HUDEP-2 (cell line): ENCODE measurements around the gene KLHL33.

Source experiments
- DNase-seq, 76 experiments: peaks; one replicate each; lab custom pipeline; 2025; ENCODE audit not compliant: unreplicated experiment in 76 of 76; lab: John Stamatoyannopoulos, UW

KLHL33 gene

DNA sequence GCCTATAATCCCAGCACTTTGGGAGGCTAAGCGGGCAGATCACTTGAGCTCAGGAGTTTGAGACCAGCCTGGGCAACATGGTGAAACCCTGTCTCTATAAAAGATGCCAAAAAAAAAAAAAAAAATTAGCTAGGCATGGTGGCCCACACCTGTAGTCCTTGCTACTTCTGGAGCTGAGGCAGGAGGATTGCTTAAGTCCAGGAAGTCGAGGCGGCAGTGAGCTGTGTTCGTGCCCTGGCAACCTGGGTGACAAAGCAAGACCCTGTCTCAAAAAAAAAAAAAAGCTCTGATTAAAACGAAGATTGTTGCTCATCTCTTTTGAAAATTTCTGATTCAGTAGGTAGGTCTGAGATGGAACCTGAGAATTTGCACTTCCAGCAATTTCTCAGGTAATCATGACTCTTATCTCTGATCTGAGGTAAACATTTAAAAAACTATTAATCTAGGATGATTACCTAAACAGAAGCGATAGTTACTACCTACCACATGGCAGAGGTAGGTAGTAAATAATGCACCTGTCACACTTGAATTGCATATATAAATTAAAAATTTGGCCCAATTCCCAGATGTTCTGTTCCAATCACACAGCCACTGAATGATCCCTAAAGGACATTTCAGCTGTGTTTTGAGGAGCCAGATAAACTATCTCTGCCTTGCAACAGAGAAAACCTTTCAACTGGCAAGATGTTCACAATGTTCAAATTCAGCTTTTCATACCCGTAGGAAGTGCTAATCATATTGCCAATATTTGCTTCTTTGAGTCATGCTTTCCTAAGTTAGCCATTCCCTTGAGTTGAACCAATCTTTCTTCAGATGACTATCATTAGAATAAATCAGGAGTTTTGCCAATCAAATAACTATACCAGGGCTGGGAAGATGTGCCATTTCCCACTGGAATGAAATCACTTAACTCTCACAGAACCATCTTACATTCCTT is 18.4 kb downstream of the KLHL33 start:
- no peak for DNase-seq

DNA sequence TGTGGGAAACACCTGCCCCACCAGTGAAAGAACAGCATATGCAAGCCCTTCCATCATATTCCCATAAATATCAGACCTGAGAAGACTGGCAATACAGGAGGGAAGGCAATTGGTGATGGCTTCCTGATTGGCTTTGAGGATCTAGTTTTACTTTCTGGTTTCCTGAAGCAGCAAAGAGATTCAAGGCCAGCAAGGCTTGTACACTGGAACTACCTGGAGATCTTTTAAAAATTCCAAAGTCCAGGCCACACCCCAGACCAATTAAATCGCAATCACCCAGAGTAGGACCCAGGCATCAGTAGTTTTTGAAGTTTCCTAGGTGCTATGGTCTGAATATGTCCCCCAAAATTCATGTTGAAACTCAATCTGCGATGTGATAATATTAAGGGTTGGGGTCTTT is 19.7 kb downstream of the KLHL33 start:
- DNase-seq = no peak

DNA sequence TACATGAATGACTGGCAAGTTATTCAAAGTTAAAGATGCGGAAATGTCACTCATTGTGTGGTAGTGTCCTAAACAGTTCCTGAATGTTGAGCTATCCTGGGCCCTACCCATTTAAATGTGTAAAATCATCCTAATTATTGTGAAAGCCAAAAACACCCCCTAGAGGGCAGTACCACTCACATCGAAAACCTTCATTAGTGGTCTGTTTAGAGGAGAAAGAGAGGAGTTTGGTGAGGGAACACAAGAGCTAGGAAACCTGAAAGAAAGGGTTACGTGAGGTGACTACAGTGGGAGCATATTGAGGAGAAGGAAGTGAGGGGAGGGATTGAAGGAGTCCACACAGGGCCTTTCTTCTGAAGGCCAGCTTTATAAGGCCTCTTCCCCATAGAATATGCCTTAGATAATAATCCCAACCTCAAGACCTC is 20.2 kb downstream of the KLHL33 start:
- DNase-seq = peak in 38 of 76 experiments; percentile 2 to 67 (median 32)

DNA sequence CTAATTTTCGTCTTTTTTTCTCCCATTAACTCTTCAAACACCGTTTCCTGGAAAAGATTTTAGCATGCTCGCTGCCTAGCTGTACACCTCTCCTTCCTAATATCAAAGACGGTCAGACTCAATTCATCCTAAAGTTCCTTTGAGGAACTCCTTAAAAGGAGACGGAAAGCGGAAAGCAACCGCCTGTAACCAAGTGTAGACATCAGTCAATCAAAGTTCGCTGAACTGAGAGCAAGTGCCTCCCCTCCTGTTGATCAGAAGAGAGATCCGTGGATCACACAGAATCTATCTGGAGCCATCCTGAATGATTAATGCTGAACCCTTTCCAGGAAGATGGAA is 22.3 kb downstream of the KLHL33 start:
- no peak for DNase-seq

DNA sequence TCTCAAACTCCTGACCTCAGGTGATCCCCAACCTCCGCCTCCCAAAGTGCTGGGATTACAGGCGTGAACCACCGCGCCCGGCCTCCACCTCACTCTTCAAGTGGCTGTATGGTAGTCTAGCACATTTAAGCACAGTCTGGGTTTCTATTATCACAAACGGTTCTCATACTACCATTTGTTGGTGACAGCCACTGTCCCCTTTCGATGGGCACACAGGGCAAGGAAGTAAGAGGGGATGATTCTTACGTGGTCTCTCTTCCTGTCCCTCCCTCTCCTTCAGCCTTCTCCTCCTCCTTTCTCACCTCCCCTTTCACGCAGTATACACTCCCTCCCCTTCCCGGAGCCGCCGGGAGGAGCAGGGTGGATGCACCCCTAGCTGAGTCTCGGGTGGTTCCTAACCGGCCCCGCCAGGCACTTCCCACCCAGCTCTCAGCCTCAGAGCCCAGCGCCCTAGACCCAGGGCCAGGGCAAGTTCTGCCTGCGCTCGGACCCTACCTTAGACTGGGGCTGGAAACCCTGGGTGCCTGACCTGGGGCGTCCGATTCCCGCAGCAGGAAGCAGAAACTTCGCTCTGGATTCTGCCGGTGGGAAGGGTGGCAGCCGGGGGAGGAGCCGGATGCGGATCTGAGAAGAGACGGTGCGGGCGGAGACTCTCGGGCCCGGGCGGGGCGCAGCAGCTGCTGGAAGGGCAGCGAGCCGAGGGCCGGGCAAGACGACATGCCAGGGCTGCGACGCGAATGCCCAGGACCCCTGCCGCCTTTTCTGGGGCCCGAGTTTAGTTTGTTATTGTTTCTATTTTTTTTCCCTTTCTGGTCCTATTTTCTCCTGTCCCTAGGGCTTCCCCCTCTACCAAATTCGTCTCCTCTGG is 22.9 kb downstream of the KLHL33 start, which contains the start of gene TEP1:
TSS of gene TEP1 (minus strand) at position 626 of the 868 bp plus-strand sequence. CDS start 5,062 bp downstream, outside the sequence.
- DNase-seq = peak in 68 of 76 experiments; percentile 8 to 75 (median 52)

DNA sequence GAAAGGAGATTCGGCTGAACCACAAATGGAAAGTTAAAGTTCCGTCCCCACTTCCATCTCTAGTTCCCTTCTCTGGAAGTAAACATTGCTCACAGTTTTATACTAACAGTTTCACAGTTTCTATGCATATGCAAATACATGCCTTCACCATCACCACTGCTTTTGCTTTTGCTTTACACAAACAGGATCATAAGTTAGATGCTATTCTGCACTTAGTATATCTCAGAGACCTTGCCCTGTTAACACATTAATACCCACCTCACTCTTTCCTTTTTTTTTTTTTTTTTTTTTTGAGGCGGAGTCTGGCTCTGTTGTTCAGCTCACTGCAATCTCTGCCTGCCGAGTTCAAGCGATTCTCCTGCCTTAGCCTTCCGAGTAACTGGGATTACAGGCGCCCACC is 23.6 kb downstream of the KLHL33 start:
- no peak for DNase-seq

DNA sequence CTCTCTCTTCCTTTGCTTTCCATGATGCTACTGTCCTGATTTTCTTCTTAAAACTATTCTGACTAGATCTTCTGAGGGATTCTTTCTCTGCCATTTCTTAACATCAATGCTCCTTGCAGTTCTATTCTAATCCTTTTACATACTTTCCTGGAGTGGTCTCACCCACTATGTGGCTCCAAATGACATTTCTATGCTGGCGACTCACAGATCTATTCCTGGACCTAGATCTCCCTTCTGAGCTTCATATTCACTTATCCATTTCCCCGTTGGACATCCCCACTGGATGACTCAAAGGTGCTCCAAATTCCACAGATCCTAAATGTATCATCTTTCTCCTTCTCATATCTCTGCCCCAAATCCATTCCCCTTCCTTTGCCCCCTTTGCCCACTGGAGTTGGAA is 26.7 kb downstream of the KLHL33 start:
- DNase-seq = no peak

DNA sequence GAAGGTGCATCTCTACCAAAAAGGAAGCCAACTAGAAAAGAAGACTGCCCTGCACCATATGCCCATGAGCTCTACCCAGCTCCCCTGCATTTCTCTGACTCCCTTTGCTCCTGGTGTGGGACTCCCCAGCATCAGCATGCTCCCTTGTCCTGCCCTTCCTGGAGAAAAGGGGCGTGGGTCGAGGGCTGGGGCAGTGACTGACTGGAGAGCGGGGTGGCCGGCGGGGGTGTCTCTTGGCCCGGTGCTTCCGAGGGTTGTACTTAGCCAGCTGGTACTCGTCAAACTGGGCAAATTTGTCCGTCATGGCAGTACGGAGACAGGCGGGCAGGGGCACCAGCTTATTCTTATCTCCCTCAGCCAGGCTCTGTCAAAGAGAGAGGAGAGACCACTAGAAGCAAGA is 32.4 kb downstream of the KLHL33 start:
- DNase-seq = no peak

DNA sequence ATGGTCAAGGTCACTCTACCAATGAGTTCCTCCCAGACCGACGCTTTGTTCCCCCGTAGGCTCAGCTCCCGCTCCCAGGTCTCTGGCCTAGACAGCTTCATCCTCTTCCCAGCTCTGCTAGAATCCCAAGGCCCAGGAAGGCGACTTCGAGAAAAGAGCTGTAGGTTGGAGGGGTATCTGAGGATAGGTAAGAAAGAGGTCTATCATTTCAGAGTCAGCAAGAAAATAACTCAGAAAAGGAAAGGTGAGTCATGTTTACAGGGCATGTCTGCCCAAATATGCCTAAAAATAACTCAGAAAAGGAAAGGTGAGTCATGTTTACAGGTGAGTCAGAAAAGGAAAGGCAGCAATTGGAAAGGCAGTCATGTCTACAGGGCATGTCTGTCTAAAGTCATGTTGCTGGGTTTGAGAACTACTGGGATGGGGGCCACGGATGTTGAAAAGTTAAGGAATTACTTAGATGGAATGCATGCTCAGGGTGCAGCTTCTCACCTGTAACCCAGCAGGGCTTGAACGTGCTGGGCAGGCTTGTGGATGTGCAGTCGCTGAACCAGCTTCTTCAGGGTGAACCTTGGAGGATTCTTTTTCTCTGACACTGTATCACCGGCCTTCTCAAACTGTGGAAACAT is 34.9 kb downstream of the KLHL33 start:
- no peak for DNase-seq

DNA sequence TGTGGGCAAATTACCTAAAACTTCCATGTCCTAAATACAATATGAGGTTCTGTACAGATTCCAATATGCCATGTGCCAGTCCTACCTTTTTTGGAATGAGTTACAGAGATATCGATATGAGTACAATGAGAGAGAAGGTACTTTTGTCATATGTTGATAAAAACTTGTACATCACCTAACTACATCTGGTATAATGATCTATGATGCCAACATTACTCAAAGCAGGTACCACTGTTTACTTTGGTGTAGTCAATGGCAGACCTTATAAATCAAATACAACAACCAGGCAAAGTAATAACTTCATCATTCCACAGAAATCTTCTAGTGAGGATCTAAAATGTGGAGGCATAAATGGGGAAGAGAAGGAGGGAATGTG is 35.4 kb downstream of the KLHL33 start:
- DNase-seq = no peak

DNA sequence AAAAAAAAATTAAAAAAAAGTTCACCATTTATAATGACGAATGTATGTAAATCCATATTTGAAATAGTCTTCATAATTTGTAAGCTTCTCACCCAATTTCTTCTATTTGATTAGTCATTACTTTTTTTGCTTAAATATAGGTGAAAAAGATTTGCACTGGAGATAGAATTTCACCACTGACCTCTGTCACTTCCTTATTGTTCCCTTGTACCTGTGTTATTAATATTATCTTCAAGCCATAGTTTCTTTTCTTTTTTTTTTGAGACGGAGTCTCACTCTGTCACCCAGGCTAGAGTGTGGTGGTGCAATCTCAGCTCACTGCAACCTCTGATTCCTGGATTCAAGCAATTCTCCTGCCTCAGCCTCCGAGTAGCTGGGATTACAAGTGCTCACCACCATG is 38.5 kb downstream of the KLHL33 start:
- no peak for DNase-seq

DNA sequence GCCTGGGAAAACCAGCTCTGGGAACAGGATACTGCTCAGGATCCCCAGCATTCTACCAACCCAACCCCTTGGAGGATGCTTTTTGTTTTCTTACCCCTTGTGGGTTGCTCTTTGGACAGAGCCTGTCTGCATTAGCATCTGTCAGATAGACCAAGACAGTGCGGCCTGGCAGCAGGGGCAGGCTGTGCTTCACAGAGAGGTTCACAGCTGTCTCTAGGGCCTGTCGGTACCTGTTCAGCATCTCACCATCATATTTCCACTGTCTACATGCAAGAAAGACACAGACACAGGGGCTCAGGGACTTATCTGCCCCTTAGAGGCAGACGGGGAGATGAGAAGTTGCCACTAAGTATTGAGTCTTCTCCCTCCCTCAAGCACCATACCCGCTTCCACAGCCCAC is 44.5 kb downstream of the KLHL33 start:
- DNase-seq = no peak

DNA sequence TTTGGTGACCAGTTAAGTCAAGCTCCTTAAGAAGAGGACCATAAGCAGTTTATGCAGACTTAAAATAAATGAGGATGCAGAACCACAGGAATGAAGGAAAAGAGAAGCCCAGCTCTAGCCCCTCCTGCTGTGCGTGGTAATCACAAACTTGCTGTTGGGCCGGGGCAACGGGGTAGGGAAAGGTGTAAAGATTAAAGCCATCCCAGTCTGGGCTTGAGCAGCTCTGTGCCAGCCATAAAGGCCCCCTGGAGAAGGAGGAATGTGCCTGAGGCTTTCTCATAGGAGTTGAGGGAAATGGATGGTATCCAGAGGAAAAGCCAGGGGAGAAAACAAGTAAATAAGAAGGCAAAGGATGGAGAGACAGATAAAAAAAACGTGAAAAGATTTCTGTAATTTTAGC is 47.8 kb downstream of the KLHL33 start:
- no peak for DNase-seq

DNA sequence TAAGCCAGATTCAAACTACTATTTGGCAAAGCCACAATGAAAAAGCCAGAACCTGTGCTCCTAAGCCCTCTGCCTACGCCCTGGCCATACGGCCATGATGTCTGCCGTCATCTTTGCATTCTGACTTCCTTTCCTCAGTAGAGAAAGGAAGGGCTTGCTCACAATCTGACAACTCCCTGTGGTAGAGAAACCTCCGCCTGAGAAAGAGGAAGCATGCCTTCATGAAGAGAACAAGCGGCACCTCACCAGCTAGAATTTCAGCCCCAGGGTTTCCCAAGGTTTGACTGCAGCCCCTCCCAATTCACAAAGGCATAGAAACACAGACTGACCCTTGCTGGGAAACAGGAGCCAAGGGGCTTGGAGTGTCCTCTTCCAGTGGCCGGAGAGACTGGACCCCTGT is 48.4 kb downstream of the KLHL33 start:
- no peak for DNase-seq

DNA sequence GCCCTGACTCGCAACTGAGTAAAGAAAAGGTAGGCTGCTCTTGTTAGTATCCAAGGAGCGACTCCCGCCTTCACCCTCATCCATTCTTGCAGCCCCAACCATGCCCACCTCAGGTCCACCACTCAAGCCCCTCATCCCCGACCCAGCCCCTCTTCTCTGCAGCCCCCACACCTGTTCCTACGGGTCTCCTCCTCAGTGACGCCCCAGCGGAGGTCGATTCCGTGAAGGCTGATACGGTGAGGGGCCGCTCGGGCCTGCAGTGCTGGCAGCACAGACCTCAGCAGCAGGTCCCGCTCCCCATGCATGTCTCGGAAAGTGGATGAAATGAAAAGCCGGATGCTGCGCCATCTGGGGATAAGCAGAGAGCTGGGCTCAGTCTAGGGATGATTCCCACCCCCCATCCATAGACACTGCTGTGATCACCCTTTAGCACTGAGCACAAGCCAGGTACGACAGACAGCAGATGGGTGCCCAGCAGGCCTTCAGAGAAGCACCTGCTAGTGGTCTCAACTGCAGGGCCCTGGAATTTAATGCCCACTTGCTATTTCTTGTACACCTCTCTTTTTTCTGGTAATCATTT is 49.6 kb downstream of the KLHL33 start:
- DNase-seq = no peak

DNA sequence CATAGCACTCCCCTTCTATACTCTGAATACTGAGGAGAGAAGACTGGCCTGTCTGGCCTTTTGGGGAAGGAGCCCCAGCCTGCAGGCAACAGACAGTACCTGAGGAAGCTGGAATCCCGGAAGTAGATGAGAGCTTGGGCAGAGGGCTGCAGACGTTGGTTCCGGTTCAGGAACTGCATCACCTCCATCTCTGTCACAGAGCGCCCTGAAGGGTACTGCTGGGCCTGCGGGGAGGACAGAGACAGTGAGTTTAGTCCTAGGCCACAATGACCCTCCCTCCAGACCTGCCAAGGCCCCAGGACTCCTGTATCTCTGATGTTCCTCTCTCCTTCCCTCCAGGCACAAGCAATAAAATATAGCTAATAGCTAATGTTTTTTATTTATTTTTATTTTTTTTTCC is 51.1 kb downstream of the KLHL33 start:
- DNase-seq = no peak

DNA sequence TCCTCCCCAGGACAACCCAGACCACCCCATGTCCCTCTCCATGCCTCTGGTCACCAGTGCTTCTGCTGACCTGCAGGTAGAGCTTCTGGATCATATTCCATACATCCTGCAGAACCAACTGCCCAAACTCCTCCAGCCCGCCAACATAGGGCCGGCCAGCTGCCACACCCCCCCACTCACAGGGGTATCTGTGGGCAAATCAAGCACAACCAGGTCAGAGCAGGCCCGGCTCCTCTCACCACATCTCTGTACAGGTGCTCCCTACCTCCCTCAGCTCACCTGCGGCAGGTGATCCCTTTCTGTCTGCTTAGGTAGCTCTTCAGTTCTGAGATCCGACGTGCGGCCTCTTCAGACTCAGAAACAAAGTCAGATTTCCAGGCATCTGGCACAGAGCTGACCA is 51.6 kb downstream of the KLHL33 start:
- DNase-seq = no peak

DNA sequence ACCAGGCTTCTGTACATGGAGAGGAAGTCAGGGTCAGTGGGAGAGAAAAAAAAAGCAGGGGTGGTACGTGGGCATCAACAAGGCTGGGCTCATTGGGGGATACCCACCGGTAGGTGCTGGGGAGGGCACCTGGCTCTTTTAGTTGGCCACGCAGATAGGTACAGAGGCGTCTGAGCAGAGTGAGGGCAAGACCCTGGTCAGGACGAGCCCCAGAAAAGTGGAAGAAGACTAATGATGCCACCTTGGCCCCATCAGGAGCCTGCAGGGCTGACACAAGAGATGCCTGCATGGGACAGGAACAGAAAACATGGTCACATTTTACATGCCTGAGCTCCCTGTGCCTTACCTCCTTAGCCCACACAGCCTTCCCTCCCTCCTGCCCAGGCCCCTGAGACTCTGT is 52.3 kb downstream of the KLHL33 start:
- no peak for DNase-seq

DNA sequence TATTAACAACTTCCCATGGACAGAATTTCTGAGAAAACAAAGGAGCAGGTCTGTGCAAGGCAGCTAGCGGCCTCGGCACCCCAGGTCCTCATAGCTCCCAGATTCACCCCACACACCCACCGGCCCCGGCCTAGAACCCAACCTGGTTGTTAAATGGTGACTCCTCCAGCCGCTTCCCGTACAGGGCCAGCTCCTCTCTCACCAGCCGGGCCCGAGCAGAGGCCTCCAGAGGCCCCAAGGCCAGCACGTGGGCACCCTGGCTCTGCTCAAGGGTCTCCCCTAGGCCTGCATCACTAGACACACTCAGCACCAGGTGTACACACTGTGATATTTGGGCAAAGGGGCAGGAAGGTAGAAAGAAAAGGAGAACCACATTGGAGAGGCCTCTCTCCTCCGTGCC is 52.9 kb downstream of the KLHL33 start:
- no peak for DNase-seq

DNA sequence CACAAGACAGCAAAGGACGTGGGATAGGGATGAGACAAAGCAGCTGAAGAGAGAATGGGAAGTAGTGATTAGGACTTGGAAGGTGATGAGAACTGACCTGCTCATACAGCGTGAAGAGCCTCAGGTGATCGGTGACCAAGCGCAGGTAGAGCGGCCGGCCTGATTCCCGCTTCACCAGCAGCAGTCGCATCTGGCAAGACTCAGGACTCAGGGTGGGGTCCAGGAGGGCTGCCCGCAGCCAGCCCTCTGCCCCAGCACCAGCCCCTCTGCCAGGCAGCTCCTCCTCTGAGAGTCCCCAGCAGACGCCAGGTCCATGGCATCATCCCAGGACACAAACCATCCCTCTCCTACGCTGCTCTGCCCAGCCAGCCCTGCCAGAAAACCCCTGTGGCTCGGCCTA is 53.4 kb downstream of the KLHL33 start:
- DNase-seq = no peak

DNA sequence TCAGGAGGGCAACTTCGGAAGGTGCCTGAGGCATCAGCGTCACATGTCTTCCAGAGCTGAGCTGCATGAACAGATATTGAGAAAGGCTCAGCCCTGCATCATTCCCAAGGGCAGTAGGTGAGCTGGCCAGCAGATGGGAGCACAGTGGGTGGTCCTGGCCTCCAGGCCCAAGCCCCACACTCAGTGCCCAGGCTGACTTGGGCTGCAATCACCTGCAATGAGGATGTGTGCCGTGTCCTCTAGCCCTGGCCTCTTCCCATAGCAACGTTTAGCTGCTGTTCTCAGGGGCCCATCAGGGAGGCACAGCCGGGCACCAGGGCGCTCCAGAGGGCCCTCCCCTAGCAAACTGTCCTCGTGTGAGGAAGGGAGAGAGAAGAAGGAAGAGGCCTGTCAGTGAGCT is 54.6 kb downstream of the KLHL33 start:
- DNase-seq = no peak
